Caki2 (cell line): Measurements from ENCODE around the gene TRIO. TPM values are rescaled to one million over a fixed set of nuclear protein-coding genes. Genes with fewer than 3 reads are reported as not detected.

ENCODE experiments used
- DNase-seq: peaks from one replicate; pipeline ENCODE4 v3.0.0-alpha.2; 2015; ENCODE audit warnings: low read depth
- in situ Hi-C: cut with HindIII; loops from 2 replicates; pipeline ENCODE4 v1.10.0; 2016; ENCODE audit warnings: low sequenced_read_pairs, low pct_unique_long_range_greater_than_20kb, mixed read lengths
- total RNA-seq: library from RNA; depleted of rRNA; stranded (reverse); fragments of >200 nt; shearing (Covaris generic); gene quantifications from 2 replicates; pipeline ENCODE4 v1.2.3, GENCODE V29; 2014; ENCODE audit warnings: low replicate concordance

TRIO gene
- total RNA-seq, 1 experiment from 2014 or later, result 52.3 TPM

DNA sequence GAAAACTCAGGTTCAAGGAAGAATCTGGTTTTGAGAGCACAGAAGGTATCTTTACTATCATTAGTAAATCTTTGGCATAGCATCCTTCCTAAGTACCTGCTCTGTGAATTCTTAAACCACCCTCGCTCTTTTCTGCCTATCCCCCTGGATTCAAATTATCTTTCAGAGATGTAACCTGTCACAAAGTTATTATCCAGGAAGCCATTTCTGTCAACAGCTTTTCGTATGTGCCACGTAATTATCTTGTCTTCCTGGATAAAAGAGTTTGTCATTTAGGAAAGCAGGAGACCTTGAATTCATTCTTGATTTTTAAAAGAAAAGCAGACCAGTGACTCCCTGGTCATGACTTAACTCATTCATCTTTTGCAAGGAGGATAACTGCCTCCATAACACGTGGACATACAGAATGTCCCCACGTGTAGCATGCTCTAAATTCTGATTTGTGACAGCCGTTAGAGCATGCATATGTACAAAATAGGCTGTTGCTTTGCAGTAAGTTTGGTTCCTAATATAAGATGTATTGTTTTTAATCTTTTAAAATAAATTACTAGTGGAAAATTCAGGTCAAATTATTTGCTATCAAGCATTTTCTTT is 189.0 kb downstream of the TRIO start:
- in situ Hi-C loops, result no loop called here

GRCh38 chr5:14332746-14333145 is 189.6 kb downstream of the TRIO start:
- DNase-seq, result no peak
- in situ Hi-C loops, result no loop called here

More for the DNA sequence above, 189.0 kb downstream of the TRIO start:
- DNase-seq, result no peak

- no peak for DNase-seq
- in situ Hi-C loops, result no loop called here
Measured at GRCh38 chr5:14337593-14337992, 194.5 kb downstream of the TRIO start.

- DNase-seq, result no peak
- in situ Hi-C loops, result no loop called here
Measured at GRCh38 chr5:14339468-14339867, 196.3 kb downstream of the TRIO start.

GRCh38 chr5:14341571-14342230 is 198.6 kb downstream of the TRIO start:
- DNase-seq, result no peak
- in situ Hi-C loops, result no loop called here

GRCh38 chr5:14342306-14342705 is 199.2 kb downstream of the TRIO start:
- DNase-seq, result peak; percentile 25
- in situ Hi-C loops, result no loop called here

GRCh38 chr5:14343376-14343775 is 200.2 kb downstream of the TRIO start:
- no peak for DNase-seq
- in situ Hi-C loops, result no loop called here

GRCh38 chr5:14347522-14347921 is 204.4 kb downstream of the TRIO start:
- DNase-seq, result no peak
- in situ Hi-C loops, result no loop called here

GRCh38 chr5:14348142-14348541 is 205.0 kb downstream of the TRIO start:
- no peak for DNase-seq
- in situ Hi-C loops, result no loop called here

DNA sequence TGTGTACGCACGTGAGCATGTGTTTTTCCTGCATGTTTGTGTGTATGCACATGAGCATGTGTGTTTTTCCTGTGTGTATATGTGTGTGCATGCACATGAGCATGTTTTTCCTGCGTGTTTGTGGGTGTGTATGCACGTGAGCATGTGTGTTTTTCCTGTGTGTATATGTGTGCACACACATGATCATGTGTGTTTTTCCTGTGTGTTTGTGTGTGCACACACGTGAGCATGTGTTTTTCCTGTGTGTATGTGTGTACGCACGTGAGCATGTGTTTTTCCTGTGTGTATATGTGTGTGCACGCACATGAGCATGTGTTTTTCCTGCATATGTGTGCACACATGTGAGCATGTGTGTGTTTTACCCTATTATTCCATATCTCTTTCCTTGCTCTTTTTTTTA is 205.9 kb downstream of the TRIO start:
- DNase-seq, result no peak
- in situ Hi-C loops, result no loop called here

- no peak for DNase-seq
- in situ Hi-C loops, result no loop called here
Measured at GRCh38 chr5:14351086-14351661, 208.0 kb downstream of the TRIO start.

- DNase-seq, result peak; percentile 37
Measured at GRCh38 chr5:14351845-14352712, 208.9 kb downstream of the TRIO start.

DNA sequence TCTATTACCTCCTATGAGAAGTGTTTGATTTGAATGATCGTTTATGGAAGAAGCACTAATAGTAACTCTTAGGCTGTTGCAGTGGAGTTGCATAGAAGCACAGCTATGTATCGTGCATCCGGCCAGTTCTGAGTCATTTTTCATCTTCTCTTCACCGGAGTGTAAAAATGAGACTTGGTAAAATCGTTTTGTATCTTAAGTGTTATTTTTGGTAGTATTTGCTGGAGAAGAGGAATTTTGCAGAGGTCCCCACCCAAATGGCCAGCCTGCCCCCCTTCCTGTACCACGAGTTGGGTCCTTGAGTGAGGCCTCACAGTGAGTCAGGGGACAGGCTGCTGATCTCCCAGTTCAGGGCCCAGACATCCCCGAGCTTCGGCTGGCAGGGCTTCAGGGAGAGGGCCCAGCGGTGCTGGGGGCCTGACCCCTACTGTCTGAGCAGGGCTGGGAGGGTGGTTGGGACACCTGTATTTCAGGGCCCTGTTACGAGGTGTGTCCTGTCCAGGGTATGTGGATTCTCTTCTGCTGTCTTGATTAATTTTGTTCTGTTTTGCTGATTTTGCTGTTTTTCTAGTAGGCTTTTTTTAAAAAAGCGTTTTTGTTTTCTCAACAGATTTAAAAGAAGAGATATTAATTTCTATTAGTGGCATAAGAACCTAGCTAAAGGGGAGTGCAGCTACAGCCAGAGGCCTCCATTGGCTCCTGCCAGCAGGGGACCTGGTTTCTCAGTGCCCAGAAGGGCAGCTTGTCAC is 210.8 kb downstream of the TRIO start:
- in situ Hi-C loops, result no loop called here
- DNase-seq, result no peak

More at GRCh38 chr5:14351845-14352712, 208.9 kb downstream of the TRIO start:
- in situ Hi-C loops, result no loop called here

GRCh38 chr5:14355391-14355790 is 212.2 kb downstream of the TRIO start:
- in situ Hi-C loops, result no loop called here
- no peak for DNase-seq

GRCh38 chr5:14356305-14356704 is 213.2 kb downstream of the TRIO start:
- in situ Hi-C loops, result no loop called here
- DNase-seq, result no peak

DNA sequence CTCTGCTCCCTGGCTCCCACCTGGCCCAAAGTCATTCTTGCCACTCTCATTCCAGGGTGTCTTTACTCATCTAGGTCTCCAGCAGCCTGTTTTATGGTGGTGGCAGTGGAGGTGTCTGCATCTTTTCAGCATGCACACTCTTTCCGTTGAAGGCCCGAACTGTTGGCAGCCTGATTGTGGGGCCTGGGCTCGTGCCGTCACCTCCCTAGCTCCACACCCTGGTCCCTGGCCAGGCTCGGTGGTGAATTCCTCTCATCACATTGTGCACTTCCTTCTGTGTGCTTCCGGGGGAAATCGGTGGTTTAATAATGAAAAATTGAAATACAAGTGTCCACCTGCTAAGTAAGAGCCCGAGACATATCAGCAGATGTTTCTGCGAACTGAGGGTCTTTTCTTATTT is 214.3 kb downstream of the TRIO start:
- DNase-seq, result no peak
- in situ Hi-C loops, result no loop called here

DNA sequence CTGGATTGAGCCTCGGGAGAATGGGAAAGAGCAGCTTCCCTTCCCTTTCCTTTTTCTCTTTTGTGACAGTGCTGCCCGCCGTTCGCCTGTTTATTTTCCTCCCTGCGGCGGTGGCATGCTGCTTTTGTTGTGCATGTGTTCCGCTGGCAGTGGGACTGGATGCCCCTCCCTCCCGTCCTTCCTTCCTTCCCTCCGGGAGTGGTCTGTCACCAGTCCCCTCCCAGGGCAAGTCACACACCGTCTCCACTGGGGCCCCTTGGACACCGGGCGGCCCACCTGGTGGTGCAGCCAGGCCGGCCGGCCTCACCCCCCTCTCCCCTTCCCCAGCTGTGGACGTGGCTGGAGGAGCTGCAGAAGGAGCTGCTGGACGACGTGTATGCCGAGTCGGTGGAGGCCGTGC is 214.7 kb downstream of the TRIO start:
- in situ Hi-C loops, result no loop called here
- no peak for DNase-seq

GRCh38 chr5:14358536-14358935 is 215.4 kb downstream of the TRIO start:
- no peak for DNase-seq
- in situ Hi-C loops, result no loop called here
